Measurements from ENCODE around the gene TBCCD1. TPM values are rescaled to one million over a fixed set of nuclear protein-coding genes. Genes with fewer than 3 reads are reported as not detected.
A peak's percentile ranks its signal among the peaks of the same experiment; 100 is the strongest.
"Not testable (repeated sequence)": the region's sequence is repeated elsewhere in the genome, so short reads cannot be mapped to it uniquely, and the experiment has no call there.

Gene TBCCD1
- total RNA-seq, 1 donor from 2014 or later: 19.5 TPM

- no peak for TF ChIP-seq CTCF (IDR thresholded peaks at IDR 0.05; ENCODE audit: unreplicated experiment)
- H3K36me3 Mint-ChIP-seq (ENCODE audit: low read depth, unreplicated experiment): no peaks in the 10 kb centered on the region
- H3K27me3 Mint-ChIP-seq (ENCODE audit: unreplicated experiment): peaks cover 5% of the 10 kb centered on the region
- peaks cover 18% of the 10 kb centered on the region for H3K4me1 Mint-ChIP-seq (ENCODE audit: unreplicated experiment)
- DNase-seq (ENCODE audit: low spot score): no peak
- peak overlapping the region; percentile 26 for H3K27ac Mint-ChIP-seq (ENCODE audit: unreplicated experiment)
- no peak overlapping the region for H3K4me3 Mint-ChIP-seq (ENCODE audit: unreplicated experiment)
- H3K9me3 Mint-ChIP-seq (ENCODE audit: unreplicated experiment): no peaks in the 10 kb centered on the region
Measured at GRCh38 chr3:186532598-186533072, 34.5 kb downstream of the TBCCD1 start.

- not testable (repeated sequence) for H3K4me3 Mint-ChIP-seq (ENCODE audit: unreplicated experiment); H3K27me3 Mint-ChIP-seq (ENCODE audit: unreplicated experiment); H3K36me3 Mint-ChIP-seq (ENCODE audit: low read depth, unreplicated experiment); H3K9me3 Mint-ChIP-seq (ENCODE audit: unreplicated experiment); H3K27ac Mint-ChIP-seq (ENCODE audit: unreplicated experiment); DNase-seq (ENCODE audit: low spot score)
- H3K4me1 Mint-ChIP-seq (ENCODE audit: unreplicated experiment): peaks cover 18% of the 10 kb centered on the region
Measured at GRCh38 chr3:186531694-186532093, 35.4 kb downstream of the TBCCD1 start.

- no peak for TF ChIP-seq CTCF (IDR thresholded peaks at IDR 0.05; ENCODE audit: unreplicated experiment)
- Mint-ChIP-seq H3K4me3 (ENCODE audit: unreplicated experiment) (no peak overlapping the region), H3K27ac (ENCODE audit: unreplicated experiment) (no peak overlapping the region), H3K4me1 (ENCODE audit: unreplicated experiment) (peaks cover 18% of the 10 kb centered on the region), H3K36me3 (ENCODE audit: low read depth, unreplicated experiment) (no peaks in the 10 kb centered on the region), H3K9me3 (ENCODE audit: unreplicated experiment) (no peaks in the 10 kb centered on the region), H3K27me3 (ENCODE audit: unreplicated experiment) (peaks cover 8% of the 10 kb centered on the region)
- no peak for DNase-seq (ENCODE audit: low spot score)
Measured at GRCh38 chr3:186530415-186530814, 36.7 kb downstream of the TBCCD1 start.

GRCh38 chr3:186529201-186529999, 37.7 kb downstream of the TBCCD1 start:
- peaks cover 18% of the 10 kb centered on the region for H3K4me1 Mint-ChIP-seq (ENCODE audit: unreplicated experiment)
- no peak for TF ChIP-seq CTCF (IDR thresholded peaks at IDR 0.05; ENCODE audit: unreplicated experiment)
- H3K9me3 Mint-ChIP-seq (ENCODE audit: unreplicated experiment): no peaks in the 10 kb centered on the region
- no peak for DNase-seq (ENCODE audit: low spot score)
- H3K27me3 Mint-ChIP-seq (ENCODE audit: unreplicated experiment): peaks cover 10% of the 10 kb centered on the region
- no peaks in the 10 kb centered on the region for H3K36me3 Mint-ChIP-seq (ENCODE audit: low read depth, unreplicated experiment)
- no peak overlapping the region for H3K27ac Mint-ChIP-seq (ENCODE audit: unreplicated experiment)
- H3K4me3 Mint-ChIP-seq (ENCODE audit: unreplicated experiment): no peak overlapping the region

- Mint-ChIP-seq H3K27me3 (ENCODE audit: unreplicated experiment) (peaks cover 10% of the 10 kb centered on the region), H3K27ac (ENCODE audit: unreplicated experiment) (no peak overlapping the region)
- no peak for TF ChIP-seq CTCF (IDR thresholded peaks at IDR 0.05; ENCODE audit: unreplicated experiment)
Measured at GRCh38 chr3:186526256-186526606, 40.9 kb downstream of the TBCCD1 start.

More at GRCh38 chr3:186526256-186526606, 40.9 kb downstream of the TBCCD1 start:
- no peak for DNase-seq (ENCODE audit: low spot score)
- Mint-ChIP-seq H3K9me3 (ENCODE audit: unreplicated experiment) (no peaks in the 10 kb centered on the region), H3K36me3 (ENCODE audit: low read depth, unreplicated experiment) (no peaks in the 10 kb centered on the region), H3K4me3 (ENCODE audit: unreplicated experiment) (no peak overlapping the region), H3K4me1 (ENCODE audit: unreplicated experiment) (peaks cover 13% of the 10 kb centered on the region)

All from endothelial cell (in vitro differentiated cells).